Body of pancreas (tissue), 4 donors: ENCODE results near the gene HIC1.

Experiments used
- POLR2A ChIP-seq, 3 donors: fragments of 450-650 bp; IDR thresholded peaks; one replicate each; pipeline ENCODE4 v1.6.1; 2016; ENCODE audit warnings: antibody characterized with exemption in 3 of 3, mild to moderate bottlenecking in 2 of 3
- TF ChIP-seq, protein P1 (sequence below), 7 experiments: fragments of 450-650 bp in 4 of 7; fragments of 200-600 bp in 3 of 7; sonication (generic) in 3 of 7; IDR thresholded peaks; one replicate each; pipeline ENCODE4 v1.5.1; 2016 to 2019; ENCODE audit warnings: antibody characterized with exemption in 7 of 7

DNA sequence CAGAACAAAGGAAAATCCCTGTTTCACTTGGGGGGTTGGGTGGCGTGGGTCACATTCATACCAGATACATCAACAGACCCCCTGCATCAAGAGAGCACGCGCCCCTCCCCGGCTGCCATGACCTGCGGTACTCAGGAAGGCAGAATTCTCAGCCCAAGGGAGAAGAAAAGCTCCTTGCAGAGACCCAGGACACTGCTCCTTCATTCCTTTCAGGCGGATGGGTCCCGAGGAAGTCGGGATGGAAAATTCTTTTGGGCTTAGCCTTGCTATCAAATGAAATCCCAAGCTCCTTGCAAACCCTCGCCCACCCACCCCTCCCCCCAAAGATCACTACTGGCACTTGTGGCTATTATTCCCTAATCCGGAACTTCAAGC is 40.6 kb downstream of the HIC1 start:
- TF ChIP-seq, protein P1, sequence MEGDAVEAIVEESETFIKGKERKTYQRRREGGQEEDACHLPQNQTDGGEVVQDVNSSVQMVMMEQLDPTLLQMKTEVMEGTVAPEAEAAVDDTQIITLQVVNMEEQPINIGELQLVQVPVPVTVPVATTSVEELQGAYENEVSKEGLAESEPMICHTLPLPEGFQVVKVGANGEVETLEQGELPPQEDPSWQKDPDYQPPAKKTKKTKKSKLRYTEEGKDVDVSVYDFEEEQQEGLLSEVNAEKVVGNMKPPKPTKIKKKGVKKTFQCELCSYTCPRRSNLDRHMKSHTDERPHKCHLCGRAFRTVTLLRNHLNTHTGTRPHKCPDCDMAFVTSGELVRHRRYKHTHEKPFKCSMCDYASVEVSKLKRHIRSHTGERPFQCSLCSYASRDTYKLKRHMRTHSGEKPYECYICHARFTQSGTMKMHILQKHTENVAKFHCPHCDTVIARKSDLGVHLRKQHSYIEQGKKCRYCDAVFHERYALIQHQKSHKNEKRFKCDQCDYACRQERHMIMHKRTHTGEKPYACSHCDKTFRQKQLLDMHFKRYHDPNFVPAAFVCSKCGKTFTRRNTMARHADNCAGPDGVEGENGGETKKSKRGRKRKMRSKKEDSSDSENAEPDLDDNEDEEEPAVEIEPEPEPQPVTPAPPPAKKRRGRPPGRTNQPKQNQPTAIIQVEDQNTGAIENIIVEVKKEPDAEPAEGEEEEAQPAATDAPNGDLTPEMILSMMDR (IDR thresholded peaks at IDR 0.05) = no peak
- no peak for TF ChIP-seq POLR2A (IDR thresholded peaks at IDR 0.05)
